Colon (tissue), 2 donors: Measurements from ENCODE around the gene BANP.
"Not testable (repeated sequence)": the region's sequence is repeated elsewhere in the genome, so short reads cannot be mapped to it uniquely, and the experiment has no call there.

ENCODE experiments used
- FAIRE-seq: peaks from 2 replicates; lab custom pipeline; 2012; peaks lifted over from hg19 to GRCh38; lab: Jason Lieb, UNC
- donor health status: control.
- donor health status: control.

The BANP gene

DNA sequence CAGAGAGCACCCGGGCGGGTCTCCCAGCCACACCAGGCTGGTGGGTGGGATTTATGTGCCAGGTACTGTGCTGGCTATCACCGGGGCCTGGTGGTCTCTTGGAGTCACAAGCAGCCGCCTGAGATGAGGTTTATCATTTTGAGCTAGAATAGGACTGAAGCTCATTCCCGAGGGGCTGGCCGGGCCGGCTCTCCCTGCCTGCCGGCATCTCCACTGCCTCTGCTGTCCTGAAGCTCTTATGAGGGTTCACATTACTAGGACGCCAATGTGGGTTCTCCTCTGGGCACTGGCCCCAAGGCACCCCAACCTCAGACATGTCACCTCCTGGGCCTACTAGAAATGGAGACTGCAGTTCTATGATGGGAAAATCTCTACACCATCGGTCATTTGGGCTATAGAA, 137.4 kb downstream of the BANP start:
- not testable (repeated sequence) for FAIRE-seq

DNA sequence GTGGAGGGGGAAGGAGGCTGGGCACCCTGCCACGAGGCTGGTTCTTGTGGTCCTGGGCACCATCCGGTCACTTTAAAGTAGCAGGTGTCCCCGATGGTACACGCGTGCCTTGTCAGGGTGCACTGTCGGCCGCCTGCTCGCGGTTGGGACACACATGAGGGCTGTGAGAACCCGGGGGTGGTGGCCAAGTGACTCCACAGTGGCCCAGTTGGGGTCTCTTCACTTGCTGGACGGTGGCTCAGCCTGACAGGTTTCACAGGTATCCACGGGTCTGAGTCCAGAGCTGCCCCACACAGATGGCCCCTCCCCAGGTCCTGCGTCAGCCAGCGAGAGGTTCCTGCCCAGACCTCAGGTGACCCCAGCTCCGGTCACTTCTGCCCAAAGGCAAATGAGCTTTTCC, 137.8 kb downstream of the BANP start:
- not testable (repeated sequence) for FAIRE-seq

DNA sequence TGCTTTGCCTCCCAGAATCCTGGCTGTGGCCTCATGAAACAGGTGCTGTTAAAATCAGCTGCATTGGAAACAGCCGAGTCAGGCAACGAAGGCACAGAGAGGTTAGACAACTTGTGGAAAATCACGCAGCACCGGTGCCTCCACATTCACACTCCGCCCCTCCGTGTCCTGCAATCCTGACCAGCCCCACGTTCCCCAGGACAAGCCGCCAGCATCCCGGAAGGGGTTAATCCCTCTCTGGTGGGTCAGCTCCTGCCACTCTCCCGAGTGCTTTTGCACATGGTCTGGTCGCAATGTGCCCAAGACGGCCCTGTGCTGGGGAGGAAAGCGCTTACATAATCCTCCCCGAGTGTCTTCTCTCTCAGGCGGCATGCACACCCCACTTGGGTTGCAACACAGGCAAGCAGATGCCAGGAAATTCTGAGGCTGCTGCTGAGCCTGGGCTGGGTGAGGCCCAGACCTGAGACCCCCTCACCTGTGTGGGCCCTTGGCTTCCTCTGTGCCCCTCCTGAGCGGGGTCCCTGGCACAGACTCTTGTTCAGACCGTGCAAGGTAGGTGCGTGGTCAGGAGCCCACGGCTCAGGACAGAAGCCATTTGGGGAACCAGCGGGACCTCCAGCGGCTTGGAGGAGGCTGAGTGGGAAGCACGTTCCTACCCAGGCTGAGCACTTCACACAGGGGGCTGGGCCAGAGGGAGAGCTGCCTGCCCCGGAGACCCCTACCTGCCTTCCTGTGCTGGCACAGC, 138.6 kb downstream of the BANP start:
- FAIRE-seq = not testable (repeated sequence)

DNA sequence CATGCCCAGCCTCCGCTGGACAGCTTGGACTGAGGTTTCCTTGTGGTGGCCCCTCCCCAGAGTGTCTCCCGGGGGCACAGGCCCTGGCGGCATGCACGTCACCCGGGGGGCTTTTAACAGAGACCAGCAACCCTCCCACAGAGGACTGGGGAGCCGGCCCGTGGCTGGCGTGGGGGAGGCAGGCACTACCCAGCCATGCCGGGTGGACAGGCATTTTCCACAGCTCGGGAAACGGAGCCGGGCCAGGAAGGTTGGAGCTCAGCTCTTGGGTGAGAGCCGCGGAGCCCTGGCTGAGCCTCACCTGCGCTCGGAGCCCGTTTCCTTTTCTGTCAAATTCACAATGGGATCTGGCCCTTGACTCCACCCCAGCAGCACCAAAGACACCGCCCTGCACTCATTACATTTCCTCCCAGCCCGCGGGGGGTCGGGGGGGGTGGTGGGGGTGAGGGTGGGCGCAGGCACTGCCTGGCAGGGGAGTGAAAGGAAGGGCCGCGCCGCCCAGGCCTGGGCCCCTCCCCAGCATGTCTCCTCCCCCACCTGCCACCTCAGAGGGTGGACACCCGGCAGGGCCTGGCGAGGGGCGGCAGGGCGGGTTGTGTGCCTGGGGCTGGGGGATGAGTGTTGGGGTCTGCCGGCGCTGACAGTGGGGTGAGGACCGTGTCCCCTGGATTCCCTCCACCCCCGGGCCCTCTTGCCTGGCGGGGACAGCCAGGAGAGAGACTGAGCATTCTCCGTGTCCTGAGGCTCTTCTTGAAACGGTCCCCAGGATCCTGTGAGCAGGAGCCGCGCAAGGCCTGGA, 139.3 kb downstream of the BANP start:
- not testable (repeated sequence) for FAIRE-seq

DNA sequence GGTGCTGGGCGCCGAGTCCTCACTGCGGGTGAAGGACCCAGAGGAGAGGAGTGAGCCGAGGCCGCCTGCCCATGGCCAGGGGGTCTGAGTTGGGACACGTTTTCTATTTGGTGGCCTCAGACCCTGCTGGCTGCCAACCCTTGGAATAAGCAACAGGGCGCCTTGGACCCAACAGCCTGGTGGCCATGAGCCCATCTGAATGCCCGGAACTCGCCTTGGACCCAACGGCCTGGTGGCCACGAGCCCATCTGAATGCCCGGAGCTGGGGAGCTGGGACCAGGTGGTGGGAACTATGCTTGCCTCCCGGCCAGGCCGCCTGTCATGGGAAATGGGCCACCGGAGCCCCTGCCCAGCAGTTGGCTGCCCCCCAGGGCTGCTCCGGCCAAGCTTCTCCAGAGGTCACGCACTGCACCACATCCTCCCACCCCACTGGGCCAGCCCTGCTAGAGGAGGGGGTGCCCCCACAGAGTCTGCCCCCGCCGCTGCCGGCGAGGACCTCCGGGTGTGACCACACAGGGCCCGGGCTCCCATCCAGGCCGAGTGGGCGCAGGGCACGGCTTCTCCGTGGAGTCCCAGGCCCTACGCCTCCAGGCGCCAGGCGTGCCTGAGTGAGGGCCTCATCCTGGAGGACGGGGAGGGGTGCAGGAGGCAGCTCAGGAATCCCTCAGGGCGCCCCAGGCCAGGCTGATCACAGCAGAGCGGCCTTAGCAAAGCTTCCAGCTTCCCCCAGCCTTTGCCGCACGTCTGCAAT, 140.2 kb downstream of the BANP start:
- not testable (repeated sequence) for FAIRE-seq

DNA sequence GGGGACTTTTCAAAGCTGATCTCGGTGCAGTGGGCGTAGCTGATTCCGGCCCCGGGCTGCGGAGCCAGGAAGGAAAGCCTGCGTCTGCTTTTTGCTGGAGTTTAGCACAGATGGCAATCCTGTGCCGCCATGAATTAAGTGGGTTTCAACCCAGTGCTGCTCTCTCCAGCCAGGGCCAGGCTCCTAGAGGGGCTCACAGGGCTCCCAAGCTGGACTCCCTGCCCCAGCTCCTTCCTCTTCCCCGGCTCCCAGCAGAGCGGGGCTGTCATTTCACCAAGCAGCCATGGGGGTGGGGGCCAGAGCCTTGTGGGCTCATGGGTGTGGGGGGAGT, 140.7 kb downstream of the BANP start:
- FAIRE-seq = not testable (repeated sequence)

DNA sequence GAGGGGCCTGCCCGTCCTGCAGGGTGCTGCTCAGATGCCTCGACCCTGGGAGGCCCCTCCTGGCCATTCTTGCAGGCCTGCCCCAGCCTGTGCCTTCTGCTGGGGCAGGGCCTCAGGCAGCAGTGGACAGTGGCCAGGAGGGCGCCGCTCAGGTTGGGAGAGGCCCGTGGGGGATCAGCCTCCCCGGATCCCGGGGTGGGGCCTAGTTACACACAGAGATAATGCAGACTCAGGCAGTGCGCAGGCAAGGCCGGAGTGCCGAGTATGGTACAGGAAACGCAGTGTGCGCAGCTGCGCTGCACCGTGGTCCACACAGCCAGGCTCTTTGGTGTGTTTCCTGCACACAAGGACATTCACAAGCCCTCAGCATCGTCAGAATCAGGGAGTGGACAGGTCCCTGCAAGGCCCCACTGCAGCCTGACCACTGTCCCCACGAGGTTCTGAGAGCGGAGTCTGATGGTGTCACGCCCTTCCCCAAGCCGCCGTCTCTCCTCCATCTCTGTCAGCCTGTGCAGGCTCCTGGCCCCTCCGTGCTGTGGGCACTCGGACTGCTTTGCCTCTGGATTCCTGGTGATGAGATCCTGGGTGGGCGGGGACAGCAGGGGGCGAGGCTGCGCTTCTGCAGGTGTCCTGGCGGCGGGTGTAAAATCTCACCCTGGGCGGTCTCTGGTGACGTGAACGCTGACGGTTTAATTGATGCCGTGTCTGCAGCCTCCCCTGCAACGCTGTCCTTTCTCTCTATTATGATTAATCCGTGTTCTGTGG, 141.7 kb downstream of the BANP start:
- not testable (repeated sequence) for FAIRE-seq

DNA sequence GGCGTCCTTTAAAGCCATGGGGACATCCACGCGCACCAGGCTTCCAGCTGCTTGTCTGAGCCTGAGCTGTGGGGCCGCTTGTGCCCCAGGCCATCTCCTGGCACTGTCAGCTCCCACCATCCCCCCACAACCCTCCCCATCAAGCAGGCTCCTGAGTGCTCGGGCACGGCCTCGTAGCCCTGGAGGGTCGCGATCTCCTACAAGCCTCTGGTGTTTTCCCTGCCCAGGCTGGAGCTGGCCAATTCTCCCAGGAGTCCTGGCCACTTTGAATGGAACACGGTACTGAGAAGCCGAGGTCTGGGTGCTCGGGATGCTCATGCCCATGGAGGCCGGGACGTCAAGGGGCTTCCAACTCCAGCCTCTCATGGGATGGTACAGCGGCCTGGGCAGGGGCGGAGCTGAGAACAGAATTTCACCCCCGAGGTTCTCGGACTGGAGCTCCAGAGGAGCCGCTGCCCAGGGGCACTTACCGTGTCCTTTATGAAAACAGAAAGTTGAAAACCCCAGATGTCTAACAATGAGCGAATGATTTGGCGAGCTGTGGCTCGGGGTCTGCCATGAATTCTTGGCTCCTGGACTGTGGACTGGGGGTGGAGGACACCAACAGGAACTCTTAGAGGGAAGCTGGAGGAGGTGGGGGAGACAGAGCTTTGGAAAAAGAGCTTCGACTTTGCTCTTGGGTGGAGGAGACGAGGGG, 142.5 kb downstream of the BANP start:
- not testable (repeated sequence) for FAIRE-seq

DNA sequence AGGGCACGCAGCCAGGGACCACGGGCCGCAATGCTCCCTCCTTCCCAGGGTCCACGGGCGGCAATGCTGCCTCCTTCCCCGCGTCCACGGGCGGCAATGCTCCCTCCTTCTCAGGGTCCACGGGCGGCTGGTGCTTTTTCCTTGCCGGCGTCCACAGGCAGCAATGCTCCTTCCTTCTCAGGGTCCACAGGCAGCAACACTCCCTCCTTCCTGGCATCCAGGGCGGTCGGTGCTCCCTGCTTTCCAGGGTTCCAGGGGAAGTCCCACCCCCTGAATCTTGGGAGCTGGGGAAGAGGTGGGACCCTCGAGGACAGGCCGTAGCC, 143.0 kb downstream of the BANP start:
- not testable (repeated sequence) for FAIRE-seq

DNA sequence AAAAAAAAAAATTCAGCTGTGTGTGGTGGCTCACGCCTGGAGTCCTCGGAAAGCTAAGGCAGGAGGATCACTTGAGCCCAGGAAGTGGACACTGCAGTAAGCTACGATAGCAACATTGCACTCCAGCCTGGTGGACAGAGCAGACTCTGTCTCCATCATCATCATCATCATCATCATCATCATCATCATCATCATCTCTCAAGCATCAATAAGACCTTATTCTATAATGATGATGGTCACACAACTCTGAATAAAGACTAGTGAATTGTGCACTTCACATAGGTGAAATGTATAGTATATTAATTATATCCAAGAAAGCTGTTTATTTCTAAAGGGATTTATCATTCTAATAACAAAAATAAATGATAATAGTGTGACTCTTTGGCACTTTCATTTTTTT, 143.7 kb downstream of the BANP start:
- not testable (repeated sequence) for FAIRE-seq

DNA sequence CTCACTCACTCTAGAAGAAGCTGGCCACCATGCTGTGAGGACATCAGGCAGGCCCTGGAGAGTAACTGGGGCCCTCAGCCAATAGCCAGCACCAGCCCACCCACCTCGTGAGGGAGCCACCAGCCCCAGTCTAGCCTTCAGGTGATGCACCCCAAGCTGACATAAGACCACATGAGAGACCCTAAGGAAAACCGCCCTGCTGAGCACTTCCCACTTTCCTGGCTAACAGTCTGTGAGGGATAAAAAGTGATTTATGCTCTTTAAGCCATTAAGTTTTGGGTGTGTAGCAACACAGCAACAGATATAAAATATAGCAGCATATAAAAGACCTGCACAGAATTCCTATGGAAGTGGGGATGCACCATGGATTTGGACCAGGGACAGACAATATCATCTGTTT, 145.4 kb downstream of the BANP start:
- not testable (repeated sequence) for FAIRE-seq

DNA sequence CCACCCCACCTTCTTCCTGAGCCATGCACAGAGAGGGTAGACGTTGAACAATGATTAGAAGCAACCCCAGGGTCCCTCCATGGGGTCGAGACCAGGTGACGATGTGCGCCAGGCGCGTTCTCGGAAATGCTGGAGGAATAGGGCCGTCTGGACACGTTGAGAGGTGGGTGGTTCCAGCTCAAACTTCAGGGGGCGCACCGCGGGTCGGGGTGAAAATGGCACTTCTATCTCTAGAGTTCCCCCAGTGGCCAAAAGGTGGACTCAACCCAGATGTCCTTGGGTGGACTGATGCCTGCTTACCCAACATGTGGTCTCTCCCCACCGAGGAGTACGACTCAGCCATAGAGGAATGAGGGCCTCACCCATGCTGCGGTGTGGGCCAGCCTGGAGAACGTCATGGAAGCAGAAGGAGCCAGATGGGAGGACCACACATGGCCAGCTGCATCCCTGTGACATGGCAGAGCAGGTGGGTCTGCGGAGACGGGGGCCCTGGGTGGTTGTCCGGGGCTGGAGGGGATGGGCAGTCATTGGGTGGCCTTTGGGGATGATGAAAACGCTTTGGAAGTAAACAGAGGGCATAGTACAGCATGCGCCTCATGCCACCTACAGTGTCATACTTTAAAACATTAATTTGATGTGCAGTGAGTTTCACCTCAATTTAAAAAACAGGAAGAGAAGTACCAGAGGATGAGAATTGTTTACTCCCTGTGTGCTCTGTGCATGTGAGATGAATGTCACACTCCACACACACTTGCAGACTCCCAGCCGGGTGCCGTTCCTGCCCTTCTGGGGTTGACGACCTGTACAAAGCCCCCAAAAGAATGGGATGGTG, 147.7 kb downstream of the BANP start:
- FAIRE-seq = not testable (repeated sequence)

DNA sequence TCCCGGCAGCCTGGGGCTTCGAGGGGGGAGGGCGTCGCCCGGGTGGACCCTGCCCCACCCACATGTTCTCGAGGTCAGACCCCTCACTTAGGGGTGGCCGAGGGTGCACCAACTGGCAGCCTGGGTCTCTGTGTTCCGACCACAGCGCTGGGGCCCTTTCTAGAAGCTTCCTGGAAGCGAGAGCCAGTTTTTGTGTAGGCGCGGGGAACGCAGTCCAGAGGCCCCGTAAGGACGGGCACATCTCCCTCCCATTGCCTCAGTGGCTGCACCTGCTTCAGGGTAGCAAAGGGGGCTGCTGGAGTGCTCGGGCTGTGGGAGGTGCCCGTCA, 148.3 kb downstream of the BANP start:
- FAIRE-seq = no peak

DNA sequence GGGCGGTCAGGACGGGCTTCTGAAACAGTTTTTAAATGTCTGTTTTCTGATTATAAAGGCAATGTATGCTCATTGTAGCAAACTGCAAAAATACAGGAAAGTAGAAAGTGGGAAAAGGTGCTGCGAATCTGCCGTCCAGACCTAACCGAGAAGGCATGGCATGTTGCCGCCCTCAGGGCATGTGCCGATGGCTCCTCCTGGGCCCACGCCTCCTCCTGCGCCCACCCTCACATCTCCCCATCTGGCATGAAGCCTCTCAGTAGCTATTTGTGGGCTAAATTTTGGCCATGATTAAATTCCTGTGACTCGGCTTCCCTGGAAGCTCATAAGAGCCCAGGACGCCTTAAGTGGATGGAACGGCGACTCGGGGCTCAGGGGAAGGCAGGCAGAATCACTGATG, 148.7 kb downstream of the BANP start:
- FAIRE-seq = not testable (repeated sequence)

DNA sequence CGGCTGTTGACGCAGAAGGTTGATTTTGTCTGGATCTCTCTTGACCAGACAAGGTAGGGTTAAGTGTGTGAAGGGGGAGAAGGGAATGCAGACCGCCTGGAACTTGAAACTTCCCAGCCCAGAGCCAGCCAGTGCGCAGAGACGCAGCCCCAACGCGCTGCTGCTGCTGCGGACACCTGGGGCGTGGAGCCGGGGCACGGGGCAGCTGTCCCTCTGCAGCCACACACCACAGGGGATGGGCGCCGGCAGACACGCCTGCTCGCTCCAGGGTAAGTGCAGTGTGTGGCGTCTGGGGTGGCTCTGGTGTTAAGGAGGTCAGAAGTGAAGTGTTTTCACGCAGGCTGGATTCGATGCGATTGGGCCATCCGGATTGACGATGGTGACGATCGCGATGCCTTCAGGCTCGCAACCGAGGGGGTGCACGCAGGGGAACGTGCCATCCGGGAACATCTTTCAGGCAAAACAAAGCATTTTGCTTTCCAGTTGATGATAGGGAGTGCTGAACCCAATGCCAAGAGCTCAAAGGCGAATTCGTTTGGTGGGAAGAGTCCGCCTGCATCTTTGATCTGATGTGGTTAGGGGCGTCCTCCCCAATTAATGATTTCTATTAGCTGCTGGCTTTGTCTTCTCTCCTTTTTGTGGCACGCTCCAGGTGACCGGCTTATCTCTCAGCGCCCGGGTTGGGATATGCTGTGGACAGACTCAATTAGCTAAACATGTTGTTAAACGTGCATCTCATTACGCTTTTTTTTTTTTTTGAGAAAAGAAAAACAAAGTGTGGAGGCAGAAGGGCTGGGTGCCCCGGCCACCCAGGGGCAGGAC, 149.8 kb downstream of the BANP start:
- not testable (repeated sequence) for FAIRE-seq

DNA sequence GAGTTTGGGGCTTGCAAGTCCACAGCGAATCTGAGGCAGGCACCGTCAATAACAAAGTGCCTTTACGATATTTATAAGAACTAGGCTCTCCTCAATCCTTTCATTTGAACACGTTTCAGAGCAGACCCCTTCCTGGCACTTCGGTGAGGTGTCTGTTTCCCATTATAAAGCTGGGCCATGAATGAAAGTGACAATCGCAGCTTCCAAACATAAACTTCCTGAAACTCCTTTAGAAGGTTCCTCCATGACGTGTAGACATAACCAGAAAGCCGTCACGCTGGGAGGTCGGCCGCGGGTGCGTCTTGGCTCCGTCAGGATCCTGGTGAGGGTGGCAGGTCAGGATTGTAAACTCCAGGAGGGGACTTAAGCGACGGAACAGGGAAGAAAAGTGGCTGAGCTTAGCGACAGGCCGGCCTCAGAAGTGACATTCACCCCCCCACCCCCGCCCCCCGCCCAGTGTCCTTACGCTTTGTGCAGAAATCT, 150.4 kb downstream of the BANP start:
- not testable (repeated sequence) for FAIRE-seq

DNA sequence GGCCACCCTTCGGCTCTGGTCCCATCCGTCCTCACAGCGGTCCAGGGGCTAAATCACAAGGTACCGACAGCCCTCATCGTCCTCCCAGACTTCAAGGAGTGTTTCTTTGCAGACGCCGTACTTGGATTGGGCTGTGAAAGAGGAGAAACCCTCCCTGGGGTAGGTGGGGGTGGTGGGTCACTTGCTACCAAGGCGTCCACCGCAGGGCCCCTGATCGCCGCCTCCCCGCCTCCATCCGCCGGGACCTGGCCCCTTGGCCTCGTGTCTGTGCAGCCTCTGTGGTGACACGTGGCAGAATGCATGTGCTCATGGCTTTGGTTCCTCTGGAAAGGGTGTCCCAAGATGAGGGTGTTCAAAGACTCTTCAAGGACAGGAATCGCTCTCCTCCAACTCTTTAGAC, 151.4 kb downstream of the BANP start:
- FAIRE-seq = no peak

DNA sequence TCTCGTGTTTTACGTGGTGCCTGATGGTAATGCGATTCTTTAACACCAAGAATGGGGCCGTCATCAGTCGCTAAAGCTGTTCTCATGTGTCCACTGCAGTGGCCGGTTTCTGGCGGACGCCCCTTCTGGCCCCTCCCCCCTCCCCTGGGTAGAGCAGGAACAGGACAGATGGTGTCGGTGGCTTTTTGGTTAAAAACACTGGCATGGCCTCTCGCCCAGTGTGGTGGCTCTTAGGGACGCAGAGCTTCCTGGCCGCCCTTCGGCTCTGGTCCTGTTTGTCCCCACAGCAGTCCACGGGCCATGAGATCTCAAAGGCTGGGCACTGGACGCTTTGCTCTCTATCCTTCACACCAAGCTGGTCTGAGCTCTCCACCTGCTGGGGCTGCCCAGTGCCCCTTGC, 151.8 kb downstream of the BANP start:
- FAIRE-seq = no peak

DNA sequence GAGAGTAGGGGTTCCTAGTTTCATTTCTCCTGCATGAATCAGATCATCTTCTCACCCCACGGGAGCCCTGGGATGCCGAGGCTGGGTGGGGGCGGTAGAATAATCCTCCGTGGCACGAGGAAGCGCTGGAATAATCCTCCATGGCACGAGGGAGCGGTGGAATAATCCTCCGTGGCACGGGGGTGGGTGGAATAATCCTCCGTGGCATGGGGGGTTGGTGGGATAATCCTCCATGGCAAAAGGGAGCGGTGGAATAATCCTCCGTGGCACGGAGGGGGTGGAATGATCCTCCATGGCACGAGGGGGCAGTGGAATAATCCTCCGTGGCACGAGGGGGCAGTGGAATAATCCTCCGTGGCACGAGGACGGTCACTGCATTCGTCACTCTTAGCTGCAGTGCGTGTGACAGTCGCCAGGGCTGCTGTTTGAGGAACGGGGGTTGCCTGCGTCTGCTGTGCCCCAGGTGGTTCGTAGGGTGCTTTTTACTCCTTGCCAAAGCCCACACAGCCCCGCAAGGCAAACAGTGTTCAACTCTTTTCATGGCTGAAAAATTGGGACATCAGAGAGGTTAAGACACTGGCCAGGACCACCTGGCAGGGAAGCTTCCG, 152.5 kb downstream of the BANP start:
- no peak for FAIRE-seq
